Hepatocyte (in vitro differentiated cells): ENCODE data around the gene CTDSP2. TPM values are rescaled to one million over a fixed set of nuclear protein-coding genes. Genes with fewer than 3 reads are reported as not detected.

ENCODE experiments used
- DNase-seq: peaks from one replicate; pipeline ENCODE4 v3.0.0-alpha.2; 2016; ENCODE audit warnings: low spot score
- H2AFZ ChIP-seq: fragments of 200-600 bp; sonication (generic); 2 replicates; pipeline ENCODE4 v1.6.0; 2016; ENCODE audit warnings: antibody characterized with exemption, mild to moderate bottlenecking
- H3K27ac ChIP-seq: fragments of 200-600 bp; sonication (generic); 2 replicates; pipeline ENCODE4 v1.5.1; 2016; ENCODE audit warnings: mild to moderate bottlenecking
- H3K27me3 ChIP-seq: fragments of 200-600 bp; sonication (generic); 2 replicates; pipeline ENCODE4 v1.6.1; 2016
- H3K36me3 ChIP-seq: fragments of 200-600 bp; sonication (generic); replicated peaks from 2 replicates; pipeline ENCODE4 v1.5.1; 2016; ENCODE audit warnings: low read depth; ENCODE audit not compliant: insufficient read depth
- H3K4me1 ChIP-seq: fragments of 200-600 bp; sonication (generic); 2 replicates; pipeline ENCODE4 v1.5.1; 2016; ENCODE audit warnings: mild to moderate bottlenecking, moderate library complexity; ENCODE audit not compliant: insufficient read depth
- H3K4me2 ChIP-seq: fragments of 200-600 bp; sonication (generic); 2 replicates; pipeline ENCODE4 v1.6.0; 2016
- H3K4me3 ChIP-seq: fragments of 200-600 bp; sonication (generic); 2 replicates; pipeline ENCODE4 v1.5.1; 2016; ENCODE audit warnings: mild to moderate bottlenecking
- H3K79me2 ChIP-seq: fragments of 200-600 bp; sonication (generic); 2 replicates; pipeline ENCODE4 v1.6.0; 2017; ENCODE audit warnings: mild to moderate bottlenecking
- H3K9me2 ChIP-seq: fragments of 200-600 bp; sonication (generic); replicated peaks from 2 replicates; pipeline ENCODE4 v1.6.0; 2017; ENCODE audit warnings: mild to moderate bottlenecking; ENCODE audit not compliant: insufficient read depth
- H3K9me3 ChIP-seq: fragments of 200-600 bp; sonication (generic); 2 replicates; pipeline ENCODE4 v1.5.1; 2016; ENCODE audit warnings: low read depth, mild to moderate bottlenecking
- H4K20me1 ChIP-seq: fragments of 200-600 bp; sonication (generic); 2 replicates; pipeline ENCODE4 v1.6.0; 2016; ENCODE audit warnings: mild to moderate bottlenecking; ENCODE audit not compliant: insufficient read depth, poor library complexity, severe bottlenecking
- EZH2 ChIP-seq: fragments of 200-600 bp; sonication (generic); IDR thresholded peaks from 2 replicates; pipeline ENCODE4 v1.6.1; 2016; ENCODE audit warnings: antibody characterized with exemption, mild to moderate bottlenecking, borderline replicate concordance
- EZH2phosphoT487 ChIP-seq: fragments of 200-600 bp; sonication (generic); IDR thresholded peaks from one replicate; pipeline ENCODE4 v1.6.1; 2018; ENCODE audit warnings: antibody characterized with exemption, mild to moderate bottlenecking, low read depth, moderate library complexity; ENCODE audit not compliant: unreplicated experiment, severe bottlenecking
- WGBS: methylation state at CpG from one replicate; pipeline ENCODE4 v1.1.6; 2016; ENCODE audit warnings: low lambda C conversion rate; ENCODE audit errors: missing lambda C conversion rate; 5-methylcytosine and 5-hydroxymethylcytosine counted together
- polyA plus RNA-seq: library from polyadenylated mRNA; unstranded; fragments of >200 nt; fragmentation: Nextera tagmentation; extraction: Ambion mirVana; gene quantifications from 2 replicates; pipeline ENCODE4 v1.2.1, GENCODE V29; 2016
- total RNA-seq: library from RNA; depleted of rRNA; stranded (reverse); fragments of >200 nt; gene quantifications from 2 replicates; pipeline ENCODE4 v1.2.3, GENCODE V29; 2014
- TF ChIP-seq, protein P1 (sequence below): fragments of 200-600 bp; sonication (generic); IDR thresholded peaks from 2 replicates; pipeline ENCODE4 v1.5.1; 2016; ENCODE audit warnings: antibody characterized with exemption, mild to moderate bottlenecking; ENCODE audit not compliant: poor library complexity

CTDSP2 gene
- total and polyA plus RNA-seq, 2 experiments from 2014 or later = 75.9 to 96.8 TPM

DNA sequence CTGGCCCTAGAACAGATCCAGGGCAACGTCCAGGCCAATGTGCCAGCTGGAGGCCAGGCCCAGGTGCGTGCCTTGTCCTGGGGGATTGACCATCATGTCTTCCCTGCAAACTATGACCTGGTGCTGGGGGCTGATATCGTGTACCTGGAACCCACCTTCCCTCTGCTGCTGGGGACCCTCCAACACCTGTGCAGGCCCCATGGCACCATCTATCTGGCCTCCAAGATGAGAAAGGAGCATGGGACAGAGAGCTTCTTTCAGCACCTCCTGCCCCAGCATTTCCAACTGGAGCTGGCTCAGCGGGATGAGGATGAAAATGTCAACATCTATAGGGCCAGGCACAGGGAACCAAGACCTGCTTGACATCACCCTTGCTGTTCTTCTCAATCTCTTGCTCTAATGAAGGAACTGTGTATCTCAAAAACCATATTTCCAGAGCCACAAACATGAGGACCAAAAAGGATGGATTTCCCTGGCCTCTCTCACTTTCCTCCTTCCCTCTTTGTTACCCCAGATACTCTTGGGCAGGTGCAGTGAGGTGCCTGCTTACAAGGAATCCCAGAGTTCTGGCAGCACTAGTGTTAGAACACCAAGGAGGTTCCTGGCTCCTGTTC lies 66.1 kb downstream of the CTDSP2 start:
- Histone ChIP-seq H3K27ac (no peak overlapping the region), H3K9me2 (no peaks in the 10 kb centered on the region), H3K9me3 (no peaks in the 10 kb centered on the region), H2AFZ (no peak overlapping the region), H3K27me3 (no peaks in the 10 kb centered on the region), H4K20me1 (peaks cover 3% of the 10 kb centered on the region), H3K79me2 (peaks cover 21% of the 10 kb centered on the region), H3K4me1 (peaks cover 8% of the 10 kb centered on the region), H3K4me3 (no peak overlapping the region), H3K36me3 (no peaks in the 10 kb centered on the region), H3K4me2 (no peak overlapping the region)
- TF ChIP-seq EZH2phosphoT487 (no peak), EZH2 (no peak)
- TF ChIP-seq, protein P1, sequence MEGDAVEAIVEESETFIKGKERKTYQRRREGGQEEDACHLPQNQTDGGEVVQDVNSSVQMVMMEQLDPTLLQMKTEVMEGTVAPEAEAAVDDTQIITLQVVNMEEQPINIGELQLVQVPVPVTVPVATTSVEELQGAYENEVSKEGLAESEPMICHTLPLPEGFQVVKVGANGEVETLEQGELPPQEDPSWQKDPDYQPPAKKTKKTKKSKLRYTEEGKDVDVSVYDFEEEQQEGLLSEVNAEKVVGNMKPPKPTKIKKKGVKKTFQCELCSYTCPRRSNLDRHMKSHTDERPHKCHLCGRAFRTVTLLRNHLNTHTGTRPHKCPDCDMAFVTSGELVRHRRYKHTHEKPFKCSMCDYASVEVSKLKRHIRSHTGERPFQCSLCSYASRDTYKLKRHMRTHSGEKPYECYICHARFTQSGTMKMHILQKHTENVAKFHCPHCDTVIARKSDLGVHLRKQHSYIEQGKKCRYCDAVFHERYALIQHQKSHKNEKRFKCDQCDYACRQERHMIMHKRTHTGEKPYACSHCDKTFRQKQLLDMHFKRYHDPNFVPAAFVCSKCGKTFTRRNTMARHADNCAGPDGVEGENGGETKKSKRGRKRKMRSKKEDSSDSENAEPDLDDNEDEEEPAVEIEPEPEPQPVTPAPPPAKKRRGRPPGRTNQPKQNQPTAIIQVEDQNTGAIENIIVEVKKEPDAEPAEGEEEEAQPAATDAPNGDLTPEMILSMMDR = no peak
- 97% methylated on average over 4 of the region's 4 CpGs for WGBS
- no peak for DNase-seq

DNA sequence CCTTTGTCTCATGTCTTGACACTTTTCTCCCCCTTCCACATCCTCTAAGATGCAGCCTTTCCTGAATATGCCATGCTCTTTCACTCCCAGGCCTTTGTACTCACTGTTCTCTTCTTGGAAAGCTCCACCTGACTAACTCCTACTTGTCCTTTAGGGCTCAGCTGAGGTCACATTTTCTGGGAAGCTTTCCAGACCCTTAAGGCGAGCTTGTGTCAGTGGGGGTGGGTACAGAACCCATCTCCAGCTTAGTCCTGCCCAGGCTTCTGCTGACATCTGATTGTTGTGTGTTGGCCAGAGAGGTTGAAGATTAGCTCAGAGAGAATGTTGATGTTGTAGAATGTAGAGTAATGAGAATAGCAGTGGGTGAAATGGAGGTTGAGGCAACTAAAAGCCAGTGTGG lies 66.8 kb downstream of the CTDSP2 start:
- 78% methylated on average over 1 of the region's 1 CpG for WGBS
- Histone ChIP-seq H3K27me3 (no peaks in the 10 kb centered on the region), H4K20me1 (peaks cover 3% of the 10 kb centered on the region), H3K36me3 (no peaks in the 10 kb centered on the region), H3K4me1 (peaks cover 8% of the 10 kb centered on the region), H3K27ac (no peak overlapping the region), H3K9me3 (no peaks in the 10 kb centered on the region), H3K79me2 (peaks cover 19% of the 10 kb centered on the region), H3K9me2 (no peaks in the 10 kb centered on the region), H2AFZ (no peak overlapping the region), H3K4me2 (no peak overlapping the region), H3K4me3 (no peak overlapping the region)
- TF ChIP-seq EZH2 (no peak), EZH2phosphoT487 (no peak)
- TF ChIP-seq, protein P1 = no peak
- no peak for DNase-seq

DNA sequence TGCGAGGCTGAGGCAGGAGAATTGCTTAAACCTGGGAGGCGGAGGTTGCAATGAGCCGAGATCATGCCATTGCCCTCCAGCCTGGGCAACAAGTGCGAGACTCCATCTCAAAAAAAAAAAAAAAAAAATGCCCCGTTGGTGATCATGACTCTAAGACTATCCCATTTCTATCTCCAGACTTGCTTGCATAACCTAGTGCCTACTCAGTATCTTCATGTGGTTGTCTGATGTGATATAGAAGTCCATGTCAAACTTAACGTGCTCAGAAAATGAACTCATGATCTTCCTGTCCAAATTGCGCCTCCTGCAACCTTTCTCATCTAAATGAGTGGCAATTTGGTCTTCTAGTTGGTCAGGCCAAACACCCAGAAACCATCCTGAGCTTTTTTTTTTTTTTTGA lies 68.6 kb downstream of the CTDSP2 start:
- no peak for DNase-seq
- H3K27me3 ChIP-seq = no peaks in the 10 kb centered on the region
- H2AFZ ChIP-seq = no peak overlapping the region
- H3K9me3 ChIP-seq = no peaks in the 10 kb centered on the region
- peaks cover 5% of the 10 kb centered on the region for H3K4me1 ChIP-seq
- TF ChIP-seq EZH2phosphoT487 = no peak
- TF ChIP-seq, protein P1 = no peak
- 98% methylated on average over 7 of the region's 7 CpGs for WGBS
- no peaks in the 10 kb centered on the region for H3K36me3 ChIP-seq
- H3K9me2 ChIP-seq = no peaks in the 10 kb centered on the region
- H4K20me1 ChIP-seq = no peaks in the 10 kb centered on the region
- H3K79me2 ChIP-seq = peaks cover 6% of the 10 kb centered on the region
- no peak overlapping the region for H3K4me2 ChIP-seq
- H3K27ac ChIP-seq = no peak overlapping the region
- no peak overlapping the region for H3K4me3 ChIP-seq

DNA sequence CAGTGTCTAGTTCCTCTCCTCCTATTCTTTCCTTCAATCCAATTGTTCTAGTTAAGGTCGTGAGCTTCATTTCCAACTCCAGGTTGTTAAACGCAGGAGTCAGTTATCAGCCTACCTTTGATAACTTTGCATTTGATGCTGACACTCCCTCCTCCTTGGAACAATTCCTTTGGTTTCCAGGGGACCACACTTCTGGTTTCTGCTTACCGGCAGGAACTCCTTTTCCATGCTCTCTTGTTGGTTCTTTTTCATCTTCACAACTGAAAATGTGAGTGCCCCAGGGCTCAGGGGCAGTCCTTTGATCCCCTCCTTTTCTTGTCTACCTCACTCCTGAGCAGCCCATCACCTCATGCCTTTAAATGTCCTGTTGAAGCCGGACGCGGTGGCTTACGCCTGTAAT lies 69.2 kb downstream of the CTDSP2 start:
- no peaks in the 10 kb centered on the region for H3K9me3 ChIP-seq
- H2AFZ ChIP-seq = no peak overlapping the region
- H3K79me2 ChIP-seq = peaks cover 3% of the 10 kb centered on the region
- H3K27ac ChIP-seq = no peak overlapping the region
- peaks cover 5% of the 10 kb centered on the region for H3K4me1 ChIP-seq
- H3K36me3 ChIP-seq = no peaks in the 10 kb centered on the region
- 91% methylated on average over 7 of the region's 7 CpGs for WGBS
- H3K4me2 ChIP-seq = no peak overlapping the region
- no peaks in the 10 kb centered on the region for H3K27me3 ChIP-seq
- no peaks in the 10 kb centered on the region for H3K9me2 ChIP-seq
- H3K4me3 ChIP-seq = no peak overlapping the region
- no peaks in the 10 kb centered on the region for H4K20me1 ChIP-seq
- TF ChIP-seq EZH2phosphoT487 (no peak), EZH2 (no peak)
- TF ChIP-seq, protein P1 = no peak
- no peak for DNase-seq
